K562 (cell line): ENCODE measurements around the gene TXNL1. TPM values are rescaled to one million over a fixed set of nuclear protein-coding genes. Genes with fewer than 3 reads are reported as not detected.

Experiments used
- CBFB ChIP-seq: sonication (generic); formaldehyde crosslinking; IDR thresholded peaks from 2 replicates; pipeline ENCODE4 v1.4.0; 2020; ENCODE audit warnings: mild to moderate bottlenecking, missing genetic modification reagents
- HCFC1 ChIP-seq: IDR thresholded peaks from 2 replicates; pipeline ENCODE4 v1.6.1; 2012; ENCODE audit warnings: low read depth, low read length, improper control_type of control experiment
- ILK ChIP-seq: fragments of 450-650 bp; IDR thresholded peaks from 2 replicates; pipeline ENCODE4 v1.6.1; 2016; ENCODE audit warnings: missing genetic modification characterization, low read depth, mild to moderate bottlenecking, missing compliant biosample characterization, moderate library complexity, borderline replicate concordance
- MTA1 ChIP-seq: fragments of 450-650 bp; IDR thresholded peaks from 2 replicates; pipeline ENCODE4 v1.6.1; 2017; ENCODE audit warnings: borderline replicate concordance
- NFRKB ChIP-seq: fragments of 450-650 bp; IDR thresholded peaks from 2 replicates; pipeline ENCODE4 v1.6.1; 2016; ENCODE audit warnings: low read depth
- NR2C2 ChIP-seq, 2 experiments: fragments of 200-800 bp in 1 of 2; sonication (Bioruptor generic) in 1 of 2; sonication (generic) in 1 of 2; formaldehyde crosslinking in 1 of 2; IDR thresholded peaks; 2 replicates each; pipeline versions ENCODE4 v1.6.1 to v1.8.0; 2016 to 2022; ENCODE audit warnings: mild to moderate bottlenecking in 1 of 2, missing compliant biosample characterization in 1 of 2, missing genetic modification characterization in 1 of 2, missing genetic modification reagents in 1 of 2
- PHB2 ChIP-seq: fragments of 450-650 bp; IDR thresholded peaks from 2 replicates; pipeline ENCODE4 v1.6.1; 2017; ENCODE audit warnings: low read depth
- RB1 ChIP-seq: fragments of 450-650 bp; IDR thresholded peaks from 2 replicates; pipeline ENCODE4 v1.6.1; 2017; ENCODE audit warnings: low read depth, mild to moderate bottlenecking
- SAP30 ChIP-seq: fragments of 200-600 bp; sonication (generic); IDR thresholded peaks from 2 replicates; pipeline ENCODE4 v1.6.1; 2012; ENCODE audit warnings: borderline replicate concordance, low read depth, mild to moderate bottlenecking, moderate library complexity, low read length, control low read depth, inconsistent platforms; ENCODE audit not compliant: insufficient read depth, poor library complexity, severe bottlenecking
- SMAD3 ChIP-seq: fragments of 450-650 bp; formaldehyde crosslinking; conservative IDR thresholded peaks from 2 replicates; pipeline ENCODE4 v1.4.0; 2020; ENCODE audit warnings: mild to moderate bottlenecking
- SMARCA5 ChIP-seq: fragments of 450-650 bp; IDR thresholded peaks from 2 replicates; pipeline ENCODE4 v1.6.1; 2016
- THRA ChIP-seq: fragments of 450-650 bp; IDR thresholded peaks from 2 replicates; pipeline ENCODE4 v1.6.1; 2017; ENCODE audit warnings: mild to moderate bottlenecking, moderate library complexity
- TSHZ1 ChIP-seq: fragments of 250-450 bp; sonication (Bioruptor Pico); IDR thresholded peaks from 2 replicates; pipeline ENCODE4 v1.4.0; 2020; ENCODE audit warnings: mild to moderate bottlenecking, moderate library complexity
- ZNF282 ChIP-seq: sonication (generic); formaldehyde crosslinking; IDR thresholded peaks from 2 replicates; pipeline ENCODE4 v1.8.1; 2023; ENCODE audit warnings: missing genetic modification reagents
- ZNF41 ChIP-seq: fragments of 250-450 bp; sonication (Bioruptor Pico); conservative IDR thresholded peaks from 2 replicates; pipeline ENCODE4 v1.4.0; 2020; ENCODE audit warnings: mild to moderate bottlenecking
- ZNF449 ChIP-seq: fragments of 250-450 bp; sonication (Bioruptor Pico); IDR thresholded peaks from 2 replicates; pipeline ENCODE4 v1.8.0; 2022; ENCODE audit warnings: moderate library complexity, mild to moderate bottlenecking, inconsistent platforms
- ZNF518B ChIP-seq: fragments of 250-450 bp; sonication (Bioruptor Pico); IDR thresholded peaks from 2 replicates; pipeline ENCODE4 v1.5.0; 2021; ENCODE audit warnings: mild to moderate bottlenecking, moderate library complexity
- ZNF583 ChIP-seq: fragments of 250-450 bp; sonication (Bioruptor Pico); IDR thresholded peaks from 2 replicates; pipeline ENCODE4 v1.4.0; 2020
- polyA plus RNA-seq, 8 experiments: library from polyadenylated mRNA; depleted of rRNA in 4 of 8; stranded (reverse) in 5 of 8; unstranded in 3 of 8; fragments of >200 nt; fragmentation: Nextera tagmentation in 2 of 8; fragmentation: Illumina TruSeq in 1 of 8; extraction: Ambion mirVana in 2 of 8; extraction: Trizol in 1 of 8; gene quantifications; 2 replicates each; pipeline versions ENCODE4 v1.2.1 to v1.2.3, GENCODE V29; 2011 to 2014; ENCODE audit warnings: inconsistent platforms in 1 of 8, missing spikeins in 1 of 8
- total RNA-seq, 7 experiments: library from RNA; depleted of rRNA in 6 of 7; stranded (reverse); fragments of >200 nt in 6 of 7; fragmentation: Illumina TruSeq in 2 of 7; extraction: Trizol in 2 of 7; gene quantifications; 2 replicates each; pipeline versions ENCODE4 v1.2.1 to v1.2.3, GENCODE V29; 2011 to 2021; ENCODE audit warnings: low replicate concordance in 1 of 7

The TXNL1 gene
- total and polyA plus RNA-seq, 9 of the 15 experiments (the other 6 are each of a cell fraction or from before 2014, with no cell fraction given), result 45.4 to 103 (median 65.7) TPM

- TF ChIP-seq PHB2 (no peak), NR2C2 (CRISPR knock-in tag; IDR thresholded peaks at IDR 0.05) (no peak), NR2C2 (tag; IDR thresholded peaks at IDR 0.05) (no peak), RB1 (peak; percentile 29; the same call in 1 of the 2 replicates), ILK (no peak), ZNF583 (CRISPR knock-in tag) (no peak), SMARCA5 (no peak), ZNF449 (CRISPR knock-in tag) (no peak), NFRKB (no peak), SAP30 (no peak), TSHZ1 (CRISPR knock-in tag) (no peak), ZNF41 (CRISPR knock-in tag) (no peak), CBFB (CRISPR knock-in tag) (no peak), ZNF282 (CRISPR knock-in tag) (no peak), MTA1 (no peak), HCFC1 (peak; percentile 60), ZNF518B (CRISPR knock-in tag) (no peak), THRA (no peak), SMAD3 (no peak)
These were observed at the start of gene TXNL1 (continued) for GRCh38 chr18:56638232-56639103.
